ENCODE measurements around the gene LRRC58. TPM values are rescaled to one million over a fixed set of nuclear protein-coding genes. Genes with fewer than 3 reads are reported as not detected.
"Not testable (repeated sequence)": the region's sequence is repeated elsewhere in the genome, so short reads cannot be mapped to it uniquely, and the experiment has no call there.

The LRRC58 gene
- 10 to 100 TPM; 20.7 to 22.2 TPM for total RNA-seq

DNA sequence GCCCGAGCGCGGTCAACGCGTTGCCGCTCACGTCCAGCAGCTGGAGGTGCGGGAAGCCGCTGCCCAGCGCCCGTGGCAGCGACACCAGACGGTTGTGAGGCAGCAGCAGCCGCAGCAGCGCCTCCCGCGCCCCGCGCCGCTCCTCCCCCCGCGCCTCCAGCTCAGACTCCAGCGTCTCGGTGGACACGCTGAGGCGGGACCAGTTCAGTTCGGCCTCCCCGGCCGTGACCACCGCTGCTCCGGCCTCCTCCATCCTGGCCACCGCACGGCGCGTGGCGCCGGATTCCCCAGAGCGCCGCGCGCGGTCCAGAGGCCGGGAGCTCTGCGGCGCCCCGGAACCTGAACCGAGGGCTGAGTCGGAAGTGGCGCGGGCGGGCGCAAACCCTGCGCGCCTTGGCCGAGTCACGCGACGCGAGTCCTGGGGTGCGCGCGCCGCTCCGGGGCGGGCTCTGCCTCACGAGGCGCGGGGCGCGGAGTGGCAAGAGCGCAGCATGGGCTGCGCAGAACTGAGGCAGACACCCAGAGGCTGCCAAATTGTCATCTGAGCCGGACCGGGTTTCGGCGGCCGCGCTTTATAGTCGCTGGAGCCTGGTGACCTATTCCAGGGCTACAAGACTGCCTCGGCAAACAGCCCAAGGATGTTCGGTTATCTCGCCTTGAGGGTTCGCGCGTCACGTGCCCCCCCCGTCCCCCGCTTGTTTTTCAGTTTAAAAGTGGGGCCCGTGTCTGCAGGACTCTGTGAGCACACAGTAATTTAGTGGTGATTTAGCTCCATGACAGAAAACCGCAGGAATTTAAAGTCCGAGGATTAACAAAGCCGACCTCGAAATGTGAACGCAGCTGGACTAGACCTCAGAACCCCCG, at the start of gene LRRC58:
TSS of gene LRRC58 (minus strand) at position 364 of the 864 bp plus-strand sequence. CDS start at position 253, 111 bp downstream.
- DNase-seq (peak; percentile 93), ATAC-seq (peak; percentile 88)
- ChIA-PET CTCF (interaction anchor here (0.6 to 2.2 kb wide), 8 partner anchors 10 to 1681 kb away, joined by 3 to 17 read pairs (median 4); no protein-coding TSS in a partner anchor), POLR2A (interaction anchor here (0.5 to 3.2 kb wide), 5 partner anchors 11 to 412 kb away, joined by 3 to 26 read pairs (median 3); no protein-coding TSS in a partner anchor)
- intact Hi-C loops (cut with DNase I, micrococcal nuclease) = loop anchor here (1.0 to 10.0 kb wide), 17 partner anchors 68 to 1054 kb away; partner anchors contain the start of genes NDUFB4 (in 2 of the 2), ARHGAP31 (in 1 of the 2), COX17 (in 1 of the 2) and GSK3B (in 1 of the 2)
- peaks cover 2% of the 10 kb centered on the region for H3K27me3 Mint-ChIP-seq
- no peaks in the 10 kb centered on the region for H3K9me3 Mint-ChIP-seq (ENCODE audit: low read depth)
- H3K4me3 Mint-ChIP-seq = peak within 1 kb of the TSS; percentile 91
- peak within 1 kb of the TSS; percentile 94 for H3K27ac Mint-ChIP-seq
- H3K36me3 Mint-ChIP-seq (ENCODE audit: low read depth) = peaks cover 29% of the 10 kb centered on the region
- peaks cover 43% of the 10 kb centered on the region for H3K4me1 Mint-ChIP-seq

DNA sequence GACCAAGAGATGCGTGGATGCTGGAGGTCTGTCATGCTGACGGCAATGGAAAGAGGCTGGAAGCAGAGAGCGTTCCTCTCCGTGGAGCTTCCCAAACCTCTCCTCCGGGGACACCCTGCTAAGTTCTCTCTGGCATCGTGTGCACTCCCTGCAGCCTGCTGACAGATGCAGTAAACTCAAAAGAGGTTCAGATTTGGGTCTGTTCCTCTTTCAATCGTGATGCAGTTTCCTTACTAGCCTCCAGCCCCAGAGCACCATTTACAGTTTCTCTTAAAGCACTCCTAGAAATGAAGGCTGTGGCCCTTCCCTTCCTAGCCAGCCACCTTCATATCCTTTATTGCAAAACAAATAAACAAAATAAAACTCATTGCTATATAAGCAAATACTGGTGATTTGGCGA, 47.3 kb upstream of the LRRC58 start:
- Mint-ChIP-seq H3K4me1 (no peaks in the 10 kb centered on the region), H3K36me3 (ENCODE audit: low read depth) (no peaks in the 10 kb centered on the region), H3K27me3 (no peaks in the 10 kb centered on the region), H3K9me3 (ENCODE audit: low read depth) (no peaks in the 10 kb centered on the region), H3K27ac (no peak overlapping the region), H3K4me3 (no peak overlapping the region)
- CTCF ChIA-PET = interaction anchor here (3.6 kb wide), 1 partner anchor 21 kb away, joined by 16 read pairs; no protein-coding TSS in a partner anchor
- no peak for ATAC-seq
- intact Hi-C loops (cut with DNase I, micrococcal nuclease) = no loop called here
- POLR2A ChIA-PET = no interaction called here
- no peak for DNase-seq

DNA sequence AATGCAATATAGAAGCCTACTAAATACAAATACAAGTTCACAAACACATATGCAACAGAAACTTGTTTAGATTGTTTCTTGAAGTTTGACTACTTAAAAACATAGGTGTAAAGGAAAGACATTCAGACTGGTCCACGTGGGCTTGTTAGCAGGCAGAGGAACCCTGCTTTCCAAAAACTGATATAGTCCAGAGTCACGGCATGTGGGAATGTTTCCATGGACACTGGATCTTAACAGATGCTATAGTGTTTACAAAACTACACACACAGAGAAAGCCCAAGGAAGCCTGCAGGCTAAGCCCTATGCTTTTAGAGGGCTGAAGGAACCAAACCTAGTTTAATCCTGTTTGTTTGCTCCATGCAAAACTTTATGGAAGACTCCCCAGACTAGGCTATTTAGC, 45.2 kb upstream of the LRRC58 start:
- Mint-ChIP-seq H3K27me3 (peaks cover 2% of the 10 kb centered on the region), H3K27ac (no peak overlapping the region), H3K4me1 (no peaks in the 10 kb centered on the region), H3K9me3 (ENCODE audit: low read depth) (no peaks in the 10 kb centered on the region), H3K36me3 (ENCODE audit: low read depth) (no peaks in the 10 kb centered on the region), H3K4me3 (no peak overlapping the region)
- ChIA-PET POLR2A (no interaction called here), CTCF (interaction anchor here (3.6 kb wide), 1 partner anchor 23 kb away, joined by 16 read pairs; no protein-coding TSS in a partner anchor)
- ATAC-seq (no peak), DNase-seq (no peak)
- intact Hi-C loops (cut with DNase I, micrococcal nuclease) = no loop called here

DNA sequence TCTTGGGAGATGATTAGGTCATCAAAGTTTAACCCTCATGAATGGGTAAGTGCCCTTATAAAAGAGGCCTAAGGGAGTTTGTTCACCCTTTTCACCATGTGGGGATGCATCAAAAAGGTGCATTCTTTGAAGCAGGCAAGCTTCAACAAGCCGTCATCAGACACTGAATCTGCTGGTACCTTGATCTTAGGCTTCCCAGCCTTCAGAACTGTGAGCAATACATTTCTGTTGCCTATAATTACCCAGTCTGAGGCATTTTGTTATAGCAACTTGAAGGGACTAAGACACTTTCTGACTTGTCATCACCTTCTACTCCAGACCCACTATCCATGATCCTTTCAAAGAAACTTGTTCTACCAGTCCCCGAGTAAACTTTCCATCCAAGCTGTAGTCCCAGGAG, 44.6 kb upstream of the LRRC58 start:
- ChIA-PET POLR2A (no interaction called here), CTCF (no interaction called here)
- no peaks in the 10 kb centered on the region for H3K36me3 Mint-ChIP-seq (ENCODE audit: low read depth)
- H3K9me3 Mint-ChIP-seq (ENCODE audit: low read depth) = no peaks in the 10 kb centered on the region
- H3K4me1 Mint-ChIP-seq = no peaks in the 10 kb centered on the region
- DNase-seq (no peak), ATAC-seq (no peak)
- intact Hi-C loops (cut with DNase I, micrococcal nuclease) = no loop called here
- peaks cover 2% of the 10 kb centered on the region for H3K27me3 Mint-ChIP-seq
- no peak overlapping the region for H3K27ac Mint-ChIP-seq
- no peak overlapping the region for H3K4me3 Mint-ChIP-seq

DNA sequence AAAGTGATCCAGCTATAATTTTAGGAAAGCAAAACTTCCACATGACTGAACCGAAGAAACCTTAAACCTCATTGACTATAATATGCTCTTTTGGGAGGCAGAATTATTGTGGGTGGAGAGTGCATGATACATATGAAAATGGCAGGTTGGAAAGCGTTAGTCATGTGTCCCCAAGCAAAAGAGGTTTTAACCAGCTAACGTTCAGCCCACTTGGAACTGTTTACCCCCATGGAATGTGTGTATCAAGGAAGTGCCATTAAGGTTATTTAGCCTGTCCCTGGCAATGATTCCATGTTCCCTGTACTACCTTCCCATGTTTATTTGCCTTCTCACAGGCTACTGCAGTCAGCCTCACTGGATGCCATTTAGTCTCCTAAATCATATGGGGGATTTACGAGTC, 44.1 kb upstream of the LRRC58 start:
- DNase-seq (no peak), ATAC-seq (no peak)
- ChIA-PET POLR2A (no interaction called here), CTCF (no interaction called here)
- intact Hi-C loops (cut with DNase I, micrococcal nuclease) = no loop called here
- no peaks in the 10 kb centered on the region for H3K36me3 Mint-ChIP-seq (ENCODE audit: low read depth)
- no peaks in the 10 kb centered on the region for H3K4me1 Mint-ChIP-seq
- H3K27me3 Mint-ChIP-seq = peaks cover 2% of the 10 kb centered on the region
- H3K27ac Mint-ChIP-seq = no peak overlapping the region
- H3K4me3 Mint-ChIP-seq = no peak overlapping the region
- H3K9me3 Mint-ChIP-seq (ENCODE audit: low read depth) = no peaks in the 10 kb centered on the region

DNA sequence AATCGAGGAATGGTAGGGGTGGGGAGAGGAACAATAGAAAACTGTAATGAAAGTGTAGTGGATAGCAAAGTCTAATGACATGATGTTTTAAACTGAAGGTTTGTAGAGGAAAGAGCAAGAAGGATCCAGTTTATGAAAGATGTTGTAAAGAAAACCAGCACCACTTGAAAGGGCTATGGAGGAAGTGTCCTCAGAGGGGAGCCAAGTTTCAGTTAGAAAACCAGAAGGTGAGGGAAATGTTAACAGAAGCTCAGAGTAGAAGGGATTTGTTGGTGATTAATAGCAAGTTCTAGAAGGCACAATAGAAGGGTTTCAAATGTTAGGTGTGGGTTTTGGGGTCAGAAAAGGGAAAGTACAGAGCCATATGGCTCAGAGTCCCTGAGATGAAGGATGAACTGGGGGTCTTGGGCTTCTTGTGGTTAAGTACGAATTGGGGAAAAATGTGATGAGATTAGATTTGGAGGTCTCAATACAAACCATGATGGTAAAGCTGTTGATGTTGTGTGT, 33.8 kb upstream of the LRRC58 start:
- intact Hi-C loops (cut with DNase I, micrococcal nuclease) = no loop called here
- Mint-ChIP-seq H3K27me3 (peaks cover 6% of the 10 kb centered on the region), H3K36me3 (ENCODE audit: low read depth) (no peaks in the 10 kb centered on the region), H3K27ac (no peak overlapping the region), H3K4me1 (no peaks in the 10 kb centered on the region), H3K9me3 (ENCODE audit: low read depth) (no peaks in the 10 kb centered on the region), H3K4me3 (no peak overlapping the region)
- POLR2A ChIA-PET = no interaction called here
- CTCF ChIA-PET = interaction anchor here (0.7 to 1.0 kb wide), 2 partner anchors 33 to 142 kb away, joined by 3 read pairs; no protein-coding TSS in a partner anchor
- ATAC-seq (no peak), DNase-seq (no peak)

DNA sequence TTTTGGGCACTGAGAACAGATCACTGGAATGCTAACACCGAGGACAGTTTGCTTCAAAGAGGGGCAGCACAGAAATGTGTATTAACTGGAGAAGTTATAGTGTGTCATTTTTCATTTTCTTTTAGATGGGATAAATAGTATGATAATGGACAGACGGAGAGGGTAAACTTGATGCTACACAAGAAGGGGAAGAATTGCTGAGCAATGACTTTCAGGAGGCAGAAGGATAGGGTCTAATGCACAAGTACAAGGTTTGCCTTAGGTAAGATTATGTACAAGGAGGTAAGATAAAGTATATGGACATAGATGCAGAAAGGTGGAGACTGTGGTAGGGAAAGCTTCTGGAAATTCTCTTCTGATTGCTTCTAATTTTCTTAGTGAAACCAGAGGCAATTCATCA, 32.3 kb upstream of the LRRC58 start:
- DNase-seq (no peak), ATAC-seq (no peak)
- H3K4me1 Mint-ChIP-seq = no peaks in the 10 kb centered on the region
- peaks cover 6% of the 10 kb centered on the region for H3K27me3 Mint-ChIP-seq
- CTCF ChIA-PET = no interaction called here
- H3K4me3 Mint-ChIP-seq = no peak overlapping the region
- no peaks in the 10 kb centered on the region for H3K9me3 Mint-ChIP-seq (ENCODE audit: low read depth)
- POLR2A ChIA-PET = no interaction called here
- intact Hi-C loops (cut with DNase I, micrococcal nuclease) = no loop called here
- no peaks in the 10 kb centered on the region for H3K36me3 Mint-ChIP-seq (ENCODE audit: low read depth)
- H3K27ac Mint-ChIP-seq = no peak overlapping the region

DNA sequence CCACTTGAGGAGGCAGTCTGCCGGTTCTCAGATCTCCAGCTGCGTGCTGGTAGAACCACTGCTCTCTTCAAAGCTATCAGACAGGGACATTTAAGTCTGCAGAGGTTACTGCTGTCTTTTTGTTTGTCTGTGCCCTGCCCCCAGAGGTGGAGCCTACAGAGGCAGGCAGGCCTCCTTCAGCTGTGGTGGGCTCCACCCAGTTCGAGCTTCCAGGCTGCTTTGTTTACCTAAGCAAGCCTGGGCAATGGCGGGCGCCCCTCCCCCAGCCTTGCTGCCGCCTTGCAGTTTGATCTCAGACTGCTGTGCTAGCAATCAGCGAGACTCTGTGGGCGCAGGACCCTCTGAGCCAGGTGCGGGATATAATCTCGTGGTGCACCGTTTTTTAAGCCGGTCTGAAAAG, 28.8 kb upstream of the LRRC58 start:
- H3K27me3 Mint-ChIP-seq; H3K9me3 Mint-ChIP-seq (ENCODE audit: low read depth); H3K27ac Mint-ChIP-seq; POLR2A ChIA-PET; H3K36me3 Mint-ChIP-seq (ENCODE audit: low read depth); H3K4me3 Mint-ChIP-seq; DNase-seq; CTCF ChIA-PET; ATAC-seq; H3K4me1 Mint-ChIP-seq; intact Hi-C loops (cut with DNase I, micrococcal nuclease): not testable (repeated sequence)

DNA sequence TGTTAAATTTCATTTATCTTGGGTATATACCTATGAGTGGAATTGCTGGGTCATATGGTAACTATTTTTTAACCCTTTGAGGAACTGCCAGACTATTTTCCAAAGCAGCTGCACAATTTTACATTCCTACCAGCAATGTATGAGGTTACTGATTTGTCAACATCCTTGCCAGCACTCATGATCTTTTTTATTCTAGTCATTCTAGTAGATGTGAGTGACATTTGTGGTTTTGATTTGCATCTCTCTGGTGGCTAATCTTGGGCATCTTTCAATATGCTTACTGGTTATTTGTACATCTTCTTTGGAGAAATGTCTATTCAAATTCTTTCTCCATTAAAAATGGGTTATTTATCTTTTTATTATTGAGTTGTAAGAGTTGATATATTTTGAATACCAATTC, 21.3 kb upstream of the LRRC58 start:
- Mint-ChIP-seq H3K4me1 (peaks cover 6% of the 10 kb centered on the region), H3K27ac (no peak overlapping the region), H3K36me3 (ENCODE audit: low read depth) (no peaks in the 10 kb centered on the region), H3K27me3 (peaks cover 15% of the 10 kb centered on the region), H3K9me3 (ENCODE audit: low read depth) (no peaks in the 10 kb centered on the region), H3K4me3 (no peak overlapping the region)
- DNase-seq (no peak), ATAC-seq (peak; percentile 60)
- intact Hi-C loops (cut with DNase I, micrococcal nuclease) = no loop called here
- CTCF ChIA-PET = interaction anchor here (3.0 kb wide), 1 partner anchor 47 kb away, joined by 7 read pairs; no protein-coding TSS in a partner anchor
- POLR2A ChIA-PET = no interaction called here

DNA sequence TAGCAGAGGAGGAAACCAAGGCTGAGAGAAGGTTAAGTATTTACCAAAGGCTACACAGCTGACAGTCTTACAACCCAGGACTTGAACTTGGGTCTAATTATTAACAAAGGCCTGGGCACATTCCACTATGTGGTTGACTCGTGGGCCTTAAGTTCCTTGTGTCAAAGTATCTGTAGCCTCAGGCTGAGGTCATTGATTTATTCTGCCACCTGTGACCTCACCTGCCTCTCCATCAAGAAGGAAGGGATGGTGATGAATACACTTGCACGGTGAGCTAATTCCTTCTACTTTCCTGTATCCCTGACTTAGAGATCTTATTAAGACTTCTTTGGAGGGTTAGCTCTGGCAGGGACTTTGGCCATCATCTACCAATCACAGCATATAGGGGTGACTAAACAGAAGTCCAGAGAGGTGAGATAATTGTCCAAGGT, 19.9 kb upstream of the LRRC58 start:
- H3K4me1 Mint-ChIP-seq = peaks cover 6% of the 10 kb centered on the region
- ATAC-seq (no peak), DNase-seq (no peak)
- H3K4me3 Mint-ChIP-seq = no peak overlapping the region
- peaks cover 15% of the 10 kb centered on the region for H3K27me3 Mint-ChIP-seq
- intact Hi-C loops (cut with DNase I, micrococcal nuclease) = no loop called here
- POLR2A ChIA-PET = no interaction called here
- no peaks in the 10 kb centered on the region for H3K36me3 Mint-ChIP-seq (ENCODE audit: low read depth)
- CTCF ChIA-PET = interaction anchor here (3.0 kb wide), 1 partner anchor 48 kb away, joined by 7 read pairs; no protein-coding TSS in a partner anchor
- no peak overlapping the region for H3K27ac Mint-ChIP-seq
- H3K9me3 Mint-ChIP-seq (ENCODE audit: low read depth) = no peaks in the 10 kb centered on the region

DNA sequence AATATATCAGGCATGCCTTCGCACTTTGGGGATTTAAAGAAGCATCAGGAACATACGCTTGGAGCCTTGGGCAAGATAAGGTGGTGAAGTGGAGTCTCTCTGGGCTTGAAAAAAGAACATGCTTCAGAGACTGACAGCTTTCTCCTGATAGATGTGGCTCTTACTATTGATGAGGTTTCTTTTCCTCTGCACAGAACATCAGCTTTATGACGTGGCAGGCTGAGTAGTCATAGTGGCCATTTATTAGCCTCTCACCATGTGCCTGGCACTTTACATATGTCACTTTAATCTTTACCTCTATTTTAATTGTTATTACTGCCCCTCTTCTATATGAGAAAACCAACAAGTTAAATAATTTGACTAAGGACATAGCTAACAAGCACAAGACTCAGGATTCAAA, 19.0 kb upstream of the LRRC58 start:
- POLR2A ChIA-PET = interaction anchor here (0.8 kb wide), 1 partner anchor 230 kb away, joined by 3 read pairs; no protein-coding TSS in a partner anchor
- intact Hi-C loops (cut with DNase I, micrococcal nuclease) = no loop called here
- no peaks in the 10 kb centered on the region for H3K9me3 Mint-ChIP-seq (ENCODE audit: low read depth)
- no peak for ATAC-seq
- peaks cover 6% of the 10 kb centered on the region for H3K4me1 Mint-ChIP-seq
- H3K27ac Mint-ChIP-seq = no peak overlapping the region
- DNase-seq = no peak
- CTCF ChIA-PET = no interaction called here
- H3K4me3 Mint-ChIP-seq = no peak overlapping the region
- peaks cover 15% of the 10 kb centered on the region for H3K27me3 Mint-ChIP-seq
- H3K36me3 Mint-ChIP-seq (ENCODE audit: low read depth) = no peaks in the 10 kb centered on the region

DNA sequence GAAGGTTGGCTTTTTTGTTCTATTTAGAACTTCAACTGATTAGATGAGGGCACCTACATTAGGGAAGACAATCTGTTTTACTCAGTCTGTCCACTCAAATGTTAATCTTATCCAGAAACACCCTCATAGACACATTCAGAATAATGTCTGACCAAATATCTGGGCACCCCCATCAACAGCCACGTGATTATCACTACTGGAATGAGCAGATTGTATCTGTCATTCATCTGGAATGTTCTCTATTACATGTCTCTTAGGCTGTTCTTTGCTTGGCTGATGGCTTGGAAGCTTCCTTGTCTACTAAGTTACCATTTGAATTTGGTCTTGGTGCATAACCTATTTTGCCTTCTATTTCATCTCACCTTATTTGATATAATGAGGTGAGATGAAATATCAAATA, 15.7 kb upstream of the LRRC58 start:
- intact Hi-C loops (cut with DNase I, micrococcal nuclease) = no loop called here
- ChIA-PET POLR2A (no interaction called here), CTCF (no interaction called here)
- Mint-ChIP-seq H3K27me3 (peaks cover 18% of the 10 kb centered on the region), H3K4me1 (no peaks in the 10 kb centered on the region), H3K27ac (no peak overlapping the region), H3K36me3 (ENCODE audit: low read depth) (no peaks in the 10 kb centered on the region), H3K4me3 (no peak overlapping the region), H3K9me3 (ENCODE audit: low read depth) (no peaks in the 10 kb centered on the region)
- DNase-seq (no peak), ATAC-seq (no peak)

Measured in activated CD4-positive, alpha-beta T cell treated with anti-CD3 and anti-CD28 coated beads for 36 hours (primary cell).